ENCODE data around the gene VRK2.
"Not testable (repeated sequence)": the region's sequence is repeated elsewhere in the genome, so short reads cannot be mapped to it uniquely, and the experiment has no call there.

Gene VRK2

DNA sequence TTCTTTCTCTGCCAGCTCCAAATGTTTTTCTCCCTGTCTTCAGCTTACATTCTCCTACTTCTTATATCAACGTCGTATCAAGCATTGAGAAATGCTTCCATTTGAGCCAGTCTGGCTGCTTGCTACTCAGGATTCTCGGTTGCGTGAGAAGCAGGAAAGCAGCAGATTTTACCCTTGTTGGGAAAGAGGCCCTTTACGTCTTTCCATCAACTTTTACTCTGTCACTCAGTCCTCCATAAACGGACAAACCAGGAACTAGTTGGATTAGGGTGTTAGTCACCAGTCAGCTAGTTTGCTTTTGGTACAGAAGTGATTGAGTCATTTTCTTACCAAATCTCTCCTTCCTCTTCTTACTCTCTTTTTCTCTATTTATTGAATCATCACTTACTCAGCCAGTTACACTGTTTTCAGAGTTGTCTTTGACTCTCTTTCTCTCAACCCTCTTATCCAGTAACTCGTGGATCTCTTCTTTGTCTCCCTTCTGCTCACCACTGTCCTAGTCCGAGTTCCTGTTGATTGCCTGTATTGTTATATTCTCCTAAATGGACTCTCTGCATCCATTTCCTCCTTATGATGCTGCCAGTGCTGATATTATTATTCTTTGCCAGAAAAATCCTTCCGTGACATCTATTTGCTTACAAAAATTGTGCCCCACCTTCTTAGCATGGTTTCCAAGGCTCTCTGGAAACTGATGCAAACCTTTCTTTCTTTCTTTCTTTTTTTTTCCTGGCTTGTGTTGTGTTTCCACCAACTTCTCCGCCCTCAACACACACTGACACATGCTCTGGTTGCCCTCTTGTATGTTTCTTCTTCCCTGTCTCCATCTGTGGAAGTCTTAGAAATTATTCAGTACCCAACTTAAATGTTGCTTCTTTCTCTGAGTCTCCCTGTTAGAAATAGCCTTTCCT lies 61.5 kb downstream of the VRK2 start:
- DNase-seq (ENCODE audit: low spot score): peak; percentile 56

DNA sequence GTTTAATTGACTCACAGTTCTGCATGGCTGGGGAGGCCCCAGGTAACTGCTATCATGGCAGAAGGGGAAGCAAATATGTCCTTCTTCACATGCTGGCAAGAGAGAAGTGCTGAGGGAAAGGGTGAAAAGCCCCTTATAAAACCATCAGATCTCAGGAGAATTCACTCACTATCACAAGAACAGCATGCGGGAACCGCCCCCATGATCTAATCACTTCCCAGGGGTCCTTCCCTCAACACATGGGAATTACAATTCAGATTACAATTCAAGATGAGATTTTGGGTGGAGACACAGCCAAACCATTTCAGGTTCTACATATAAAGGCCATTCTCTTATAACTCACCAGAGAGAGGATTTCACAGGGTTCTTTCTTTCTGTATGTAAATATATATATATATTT lies 62.9 kb downstream of the VRK2 start:
- no peak for DNase-seq (ENCODE audit: low spot score)

DNA sequence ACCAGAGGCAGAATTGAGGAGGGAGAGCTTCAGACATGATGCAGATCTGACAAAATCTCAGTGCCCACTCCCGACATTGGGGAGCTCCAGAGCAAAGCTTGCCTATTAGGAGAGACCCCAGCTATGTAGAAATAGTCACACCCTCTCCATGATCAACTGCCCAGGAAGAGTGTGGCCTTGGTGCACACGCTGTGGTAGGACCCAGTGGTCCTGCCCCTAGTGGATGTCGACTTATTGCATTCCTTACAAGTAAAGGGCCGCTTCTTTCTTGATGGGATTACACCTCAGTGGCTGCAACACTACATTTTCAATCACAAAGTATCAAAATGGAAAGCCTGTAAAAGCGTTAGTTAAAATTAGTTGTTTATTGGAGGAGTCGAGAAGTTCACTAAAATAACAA lies 64.2 kb downstream of the VRK2 start:
- DNase-seq (ENCODE audit: low spot score): no peak

DNA sequence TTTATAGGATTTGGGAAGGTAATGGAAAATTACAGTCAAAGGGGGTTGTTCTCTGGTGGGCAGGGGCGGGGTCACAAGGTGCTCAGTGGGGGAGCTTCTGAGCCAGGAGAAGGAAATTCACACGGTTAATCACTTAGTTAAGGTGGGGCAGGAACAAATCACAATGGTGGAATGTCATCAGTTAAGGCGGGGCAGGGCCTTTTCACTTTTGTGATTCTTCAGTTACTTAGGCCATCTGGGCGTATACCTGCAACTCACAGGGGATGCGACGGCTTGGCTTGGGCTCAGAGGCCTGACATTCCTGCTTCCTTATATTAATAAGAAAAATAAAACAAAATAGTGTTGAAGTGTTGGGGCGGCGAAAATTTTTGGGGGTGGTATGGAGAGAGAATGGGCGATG lies 67.0 kb downstream of the VRK2 start:
- not testable (repeated sequence) for DNase-seq (ENCODE audit: low spot score)

DNA sequence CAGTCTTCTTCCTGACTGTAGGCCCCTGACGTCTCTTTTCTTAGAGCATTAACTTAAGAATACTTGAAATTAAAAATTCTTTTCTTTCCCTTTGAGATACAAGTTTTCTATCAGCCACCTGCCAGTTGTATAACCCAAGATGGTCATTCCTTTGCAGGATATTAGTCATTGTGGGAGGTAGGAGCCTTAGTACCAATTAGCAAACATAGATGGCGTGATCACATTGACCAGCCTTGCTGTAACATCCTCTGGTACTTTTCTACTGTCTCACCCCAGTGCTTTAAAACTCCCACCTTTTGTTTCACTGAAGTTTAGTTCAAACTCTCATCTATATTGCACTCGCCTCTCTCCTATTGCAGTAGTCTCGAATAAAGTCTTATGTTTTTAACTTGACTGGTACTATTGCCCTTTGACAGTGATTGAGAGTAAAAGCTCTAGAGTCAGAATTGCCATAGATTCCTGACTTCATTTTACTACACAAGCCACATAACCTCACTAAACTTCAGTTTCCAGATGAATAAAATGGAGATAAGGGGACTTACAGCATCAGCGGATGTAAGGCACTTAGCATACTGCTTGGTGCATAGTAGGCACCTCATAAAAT lies 74.1 kb downstream of the VRK2 start:
- no peak for DNase-seq (ENCODE audit: low spot score)

DNA sequence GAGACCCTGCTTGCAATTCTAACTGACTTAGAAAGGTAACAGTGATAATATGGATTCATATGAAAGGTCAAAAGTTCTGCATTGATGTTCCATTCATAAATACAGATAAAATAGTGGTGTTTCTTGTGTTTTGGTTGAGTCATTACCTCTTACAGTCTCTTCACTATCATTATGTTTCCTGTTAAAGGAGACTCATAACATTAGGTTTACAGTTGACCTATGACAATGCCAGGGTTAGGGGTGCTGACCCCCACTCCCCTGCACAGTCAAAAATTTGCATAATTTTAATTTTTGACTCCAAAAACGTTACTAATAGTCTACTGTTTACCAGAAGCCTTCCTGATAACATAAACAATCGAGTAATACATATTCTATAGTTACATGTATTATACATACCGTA lies 75.4 kb downstream of the VRK2 start:
- DNase-seq (ENCODE audit: low spot score): no peak

DNA sequence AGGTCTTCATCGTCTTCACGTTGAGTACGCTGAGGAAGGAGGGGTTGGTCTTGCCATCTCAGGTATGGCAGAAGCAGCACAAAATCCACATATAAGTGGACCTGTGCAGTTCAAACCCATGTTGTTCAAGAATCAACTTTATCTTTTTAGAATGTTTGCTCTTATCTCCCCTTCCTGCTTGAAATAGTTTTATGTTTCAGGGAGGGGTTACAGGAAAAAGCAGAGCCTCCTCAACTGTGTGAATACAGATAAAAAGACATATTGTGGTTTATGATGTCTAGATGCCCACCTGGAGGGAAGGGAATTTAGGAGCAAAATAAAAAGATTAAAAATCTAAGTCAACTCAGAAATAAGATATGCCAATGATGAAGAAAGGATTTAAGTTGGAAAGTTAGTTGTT lies 75.9 kb downstream of the VRK2 start:
- no peak for DNase-seq (ENCODE audit: low spot score)

DNA sequence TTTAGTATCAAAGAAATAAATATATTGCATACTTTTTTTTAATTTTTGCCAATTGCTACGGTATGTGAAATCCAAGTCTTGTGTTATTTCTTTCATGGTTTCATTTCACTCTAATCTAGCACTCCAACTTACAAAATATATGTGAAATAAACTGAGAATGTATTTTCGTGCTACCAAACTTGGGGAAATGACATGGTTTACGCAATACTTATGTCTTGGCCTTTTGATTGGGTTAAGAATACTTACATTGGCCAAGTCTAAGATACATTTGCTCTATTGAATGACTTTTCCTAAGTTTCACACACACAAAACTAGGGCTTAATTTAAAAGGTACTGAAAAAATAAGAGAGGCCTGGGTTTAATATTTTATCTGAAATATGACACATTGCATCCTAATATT lies 80.5 kb downstream of the VRK2 start:
- no peak for DNase-seq (ENCODE audit: low spot score)

DNA sequence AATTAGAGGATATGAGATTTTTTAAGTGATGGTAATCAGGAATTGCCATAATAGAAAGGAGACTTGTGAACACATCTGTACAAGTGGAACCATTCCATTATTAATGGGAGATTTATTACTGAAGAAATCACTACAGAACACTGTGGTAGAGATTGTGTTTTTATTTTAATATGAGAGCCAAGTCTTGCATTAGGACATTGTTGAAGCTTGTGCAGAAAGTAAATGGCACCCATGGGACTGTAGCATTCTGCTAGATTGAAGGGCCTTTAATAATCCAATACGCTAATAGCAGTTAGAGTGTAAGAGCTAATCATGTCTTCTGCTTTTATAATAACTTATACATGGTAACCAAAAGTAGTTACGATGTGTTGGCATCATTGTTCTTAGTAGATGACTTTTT lies 83.6 kb downstream of the VRK2 start:
- no peak for DNase-seq (ENCODE audit: low spot score)

DNA sequence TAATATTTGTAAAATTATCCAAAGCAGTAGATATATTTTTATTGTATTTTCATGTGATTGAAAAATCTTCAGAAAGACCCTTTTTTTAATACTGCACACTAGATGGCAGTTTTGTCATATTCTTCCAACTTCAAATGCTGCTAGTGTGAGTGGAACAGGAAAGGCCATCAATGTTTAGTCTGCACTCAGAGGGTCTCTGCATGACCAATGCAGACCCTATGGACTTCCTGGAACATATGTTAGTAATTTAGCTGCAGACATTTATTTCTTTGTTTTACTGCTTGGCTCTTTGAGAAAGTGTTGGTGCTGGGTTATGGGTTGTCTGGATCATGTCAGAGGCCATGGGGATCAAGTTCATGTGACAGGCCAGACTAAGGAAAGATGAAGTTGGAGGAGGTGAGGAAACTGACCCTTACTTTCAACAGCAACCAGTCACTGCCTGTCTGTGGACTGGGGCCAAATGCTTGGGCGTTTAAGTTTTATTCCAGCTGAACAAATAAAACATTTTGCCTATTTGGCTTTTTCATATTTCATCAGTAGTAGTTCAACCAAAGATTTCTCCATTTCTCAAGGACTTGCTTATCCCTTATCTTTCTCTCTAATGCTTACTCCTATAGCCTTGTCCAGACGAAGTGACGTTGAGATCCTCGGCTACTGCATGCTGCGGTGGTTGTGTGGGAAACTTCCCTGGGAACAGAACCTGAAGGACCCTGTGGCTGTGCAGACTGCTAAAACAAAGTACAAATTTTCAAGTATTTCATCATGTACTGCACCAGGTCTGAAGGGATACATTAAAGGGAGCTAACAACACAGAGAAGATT lies 84.8 kb downstream of the VRK2 start:
- DNase-seq (ENCODE audit: low spot score): peak; percentile 82

DNA sequence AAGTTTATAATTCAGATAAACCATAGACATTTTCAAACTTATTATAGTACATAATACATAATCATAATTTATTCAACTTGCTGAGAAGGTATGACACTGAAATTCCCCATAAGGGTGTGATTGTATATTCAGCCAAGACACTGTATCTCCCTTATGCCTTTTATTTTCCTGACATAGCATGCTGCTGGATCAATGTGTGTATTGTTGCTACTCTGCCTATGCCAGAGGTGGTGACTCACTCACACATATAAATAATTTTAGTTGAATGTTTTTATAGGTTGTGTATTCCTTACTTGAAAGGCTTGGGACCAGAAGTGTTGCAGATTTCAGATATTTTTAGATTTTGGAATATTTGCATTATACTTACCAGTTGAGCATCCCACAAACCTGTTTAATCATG lies 86.8 kb downstream of the VRK2 start:
- peak; percentile 48 for DNase-seq (ENCODE audit: low spot score)

DNA sequence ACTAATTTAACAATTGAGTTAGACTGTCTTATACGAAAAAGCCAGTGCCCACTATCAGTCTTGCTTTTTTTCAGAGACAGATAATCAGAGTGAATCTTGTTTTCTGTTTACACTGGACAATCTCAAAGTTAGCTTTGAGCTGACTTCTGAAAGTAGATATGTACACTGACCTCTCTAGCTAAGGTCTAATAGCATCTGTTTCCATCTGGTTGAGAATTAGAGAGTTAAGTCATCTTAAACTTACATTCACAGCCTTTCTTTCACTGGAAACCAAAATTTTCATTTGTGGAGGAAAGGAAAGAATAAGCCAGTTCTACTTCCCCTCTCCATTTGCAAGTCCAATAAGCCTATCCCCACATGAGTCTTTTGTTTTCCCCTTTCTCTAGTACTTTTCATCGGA lies 89.3 kb downstream of the VRK2 start:
- DNase-seq (ENCODE audit: low spot score): peak; percentile 27

DNA sequence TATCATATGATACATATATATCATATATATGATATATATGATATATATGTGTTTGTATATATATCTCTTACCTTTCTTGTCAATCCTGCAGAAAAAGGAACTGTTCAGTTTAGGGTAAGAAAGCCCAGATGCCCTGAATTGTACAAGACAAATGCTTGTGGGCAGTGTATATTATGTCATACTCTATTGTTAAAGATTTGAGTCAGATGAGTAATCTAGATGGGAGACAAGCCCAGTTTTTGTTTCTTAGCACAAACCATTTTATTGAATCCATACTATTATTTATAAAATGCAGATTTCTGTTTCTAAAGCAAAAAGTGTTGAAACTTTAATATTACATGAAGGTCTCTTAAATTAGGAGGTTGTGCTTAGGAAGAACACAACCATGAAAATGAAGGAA lies 90.6 kb downstream of the VRK2 start:
- peak; percentile 43 for DNase-seq (ENCODE audit: low spot score)

DNA sequence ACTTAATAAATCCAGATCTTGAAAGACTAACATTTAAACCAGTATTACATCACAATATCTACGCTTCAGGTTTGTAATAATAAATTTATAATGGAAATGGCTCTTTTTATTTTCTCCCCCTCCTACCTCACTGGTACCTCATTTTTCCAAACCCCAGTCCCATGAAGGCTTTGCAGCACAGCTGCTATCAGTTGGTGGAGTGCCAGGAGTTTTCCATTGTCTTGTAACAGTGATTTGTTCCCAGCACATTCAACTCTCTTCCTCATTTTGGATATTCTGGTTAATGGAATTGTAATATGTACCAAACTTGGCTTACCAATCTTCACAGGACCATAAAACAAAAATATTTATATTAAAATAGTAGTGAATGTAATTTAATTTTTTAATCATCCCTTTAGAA lies 91.2 kb downstream of the VRK2 start:
- peak; percentile 76 for DNase-seq (ENCODE audit: low spot score)

DNA sequence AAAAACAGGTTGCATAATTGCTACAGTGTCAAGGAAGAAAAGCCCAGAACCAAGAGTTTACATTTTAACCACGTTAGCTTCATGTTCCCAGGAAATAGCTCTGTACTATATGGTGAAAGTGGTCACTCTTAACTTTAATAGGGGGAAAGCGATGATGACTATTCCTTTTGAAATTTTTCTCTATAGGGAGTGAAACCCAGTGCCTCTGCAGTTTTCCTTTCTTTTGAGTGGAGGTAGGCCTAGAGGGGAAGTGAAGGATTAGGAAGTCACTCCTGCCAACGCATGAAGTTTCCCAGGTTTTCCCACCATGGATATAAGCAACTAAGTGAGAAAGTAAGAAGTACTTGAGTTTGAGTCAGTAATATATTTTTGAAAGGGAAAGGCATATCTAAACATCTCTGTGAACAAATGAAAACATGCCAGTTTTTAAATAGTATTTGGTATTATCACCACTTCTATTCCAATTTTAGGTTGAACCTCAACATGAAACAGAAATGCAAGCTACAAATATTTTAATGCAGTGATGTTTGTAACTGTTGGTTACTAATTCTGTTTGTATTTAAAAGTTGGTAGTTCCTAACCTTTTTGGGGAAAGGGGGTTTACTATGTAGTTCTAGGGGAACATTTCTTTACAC lies 91.9 kb downstream of the VRK2 start:
- DNase-seq (ENCODE audit: low spot score): no peak

DNA sequence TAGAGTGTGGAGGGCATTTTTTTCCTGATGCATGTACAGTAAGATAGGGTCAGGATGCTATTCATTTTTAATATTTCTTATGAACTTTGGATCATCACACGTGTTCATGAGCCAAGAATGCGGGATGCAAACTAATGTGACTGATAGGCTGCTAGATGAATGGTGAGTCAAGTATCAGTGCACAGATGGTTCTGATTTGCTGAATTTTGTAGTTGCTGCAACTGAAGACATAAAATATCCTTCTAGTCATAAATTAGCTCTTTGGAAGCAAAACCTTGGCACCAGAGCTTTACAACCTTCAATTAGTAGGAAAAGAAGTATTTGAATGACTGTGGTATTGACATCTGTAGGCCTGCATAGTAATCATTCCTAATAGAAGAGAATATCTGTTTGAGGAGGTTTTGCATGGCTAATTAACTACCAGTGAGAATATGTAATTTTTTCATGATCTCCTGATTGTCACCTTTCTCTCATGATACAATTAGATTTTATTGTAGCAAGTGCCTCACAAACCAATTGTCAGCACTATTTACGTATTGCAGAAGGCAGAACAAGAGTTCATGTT lies 94.0 kb downstream of the VRK2 start:
- no peak for DNase-seq (ENCODE audit: low spot score)

DNA sequence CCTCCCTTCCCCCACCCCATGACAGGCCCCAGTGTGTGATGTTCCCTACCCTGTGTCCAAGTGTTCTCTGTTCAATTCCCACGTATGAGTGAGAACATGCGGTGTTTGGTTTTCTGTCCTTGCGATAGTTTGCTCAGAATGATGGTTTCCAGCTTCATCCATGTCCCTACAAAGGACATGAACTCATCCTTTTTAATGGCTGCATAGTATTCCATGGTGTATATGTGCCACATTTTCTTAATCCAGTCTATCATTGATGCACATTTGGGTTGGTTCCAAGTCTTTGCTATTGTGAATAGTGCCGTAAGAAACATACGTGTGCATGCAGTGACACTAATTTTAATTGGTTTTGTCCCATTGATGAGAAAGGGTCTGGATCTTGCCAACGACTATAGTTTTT lies 99.2 kb downstream of the VRK2 start:
- DNase-seq (ENCODE audit: low spot score): not testable (repeated sequence)

DNA sequence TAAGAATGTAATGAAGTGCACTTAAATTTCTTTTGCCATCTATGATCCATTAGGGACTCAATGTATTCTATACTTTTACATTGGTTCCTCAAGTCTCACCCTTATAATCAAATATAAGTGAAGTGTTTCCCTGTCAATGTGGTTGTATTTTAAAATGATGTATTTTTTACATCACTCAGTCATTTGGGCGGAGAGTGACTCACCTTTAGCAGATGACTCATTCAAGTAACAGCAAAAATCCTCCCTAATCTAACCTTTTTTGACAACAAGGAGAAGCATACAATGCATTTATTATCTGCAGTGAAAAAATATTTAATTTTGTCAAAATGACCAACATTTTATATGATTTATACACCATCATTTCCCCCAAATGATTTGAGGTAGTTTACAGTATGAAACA lies 100.1 kb downstream of the VRK2 start:
- no peak for DNase-seq (ENCODE audit: low spot score)

DNA sequence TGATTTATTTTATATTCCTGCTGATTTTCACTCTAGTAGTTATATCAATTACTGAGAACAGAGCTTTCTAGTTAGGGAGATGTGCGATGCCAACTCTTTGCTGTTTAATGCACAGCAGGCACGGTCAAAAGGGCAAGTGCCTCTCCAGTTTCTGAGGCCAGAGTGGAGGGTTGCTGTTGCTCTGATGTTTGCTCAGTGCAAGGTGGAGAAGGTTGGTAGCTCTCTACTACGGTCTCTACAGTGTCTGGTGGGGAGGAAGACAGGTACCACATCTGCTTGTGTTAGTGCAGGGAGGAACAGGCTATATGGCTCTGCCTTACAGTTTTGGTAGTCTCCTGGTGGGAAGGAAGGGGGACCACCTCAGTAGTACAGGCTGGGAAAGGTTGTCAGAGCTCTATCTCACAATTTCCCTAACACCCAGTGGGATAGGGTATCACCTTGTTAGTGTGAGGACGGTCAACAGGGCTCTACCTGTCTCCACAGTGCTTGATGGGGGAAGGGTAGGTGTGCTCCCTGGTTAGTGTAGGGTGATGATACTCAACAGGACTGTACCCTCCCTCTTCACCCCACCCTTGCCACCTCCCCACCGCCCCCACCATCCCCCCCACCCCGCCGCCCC lies 108.7 kb downstream of the VRK2 start:
- DNase-seq (ENCODE audit: low spot score): no peak

DNA sequence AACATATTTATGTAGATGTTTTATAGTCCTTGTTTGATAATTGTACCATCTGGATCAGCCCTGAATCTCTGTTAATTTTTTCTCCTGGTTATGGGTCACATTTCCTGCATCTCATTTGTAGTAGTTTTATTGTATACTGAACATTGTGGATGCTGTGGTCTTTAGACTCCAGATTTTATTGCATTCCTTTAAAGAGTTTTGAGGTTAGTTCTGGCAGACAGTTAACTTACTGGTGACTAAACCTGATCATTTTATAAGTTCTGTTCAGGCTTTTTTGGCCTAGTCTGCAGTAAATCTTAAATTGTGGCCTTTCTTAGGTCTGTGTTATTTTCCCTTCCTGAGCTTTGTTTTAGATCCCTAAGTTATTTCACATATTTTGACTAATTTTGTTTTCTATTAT lies 110.2 kb downstream of the VRK2 start:
- no peak for DNase-seq (ENCODE audit: low spot score)

DNA sequence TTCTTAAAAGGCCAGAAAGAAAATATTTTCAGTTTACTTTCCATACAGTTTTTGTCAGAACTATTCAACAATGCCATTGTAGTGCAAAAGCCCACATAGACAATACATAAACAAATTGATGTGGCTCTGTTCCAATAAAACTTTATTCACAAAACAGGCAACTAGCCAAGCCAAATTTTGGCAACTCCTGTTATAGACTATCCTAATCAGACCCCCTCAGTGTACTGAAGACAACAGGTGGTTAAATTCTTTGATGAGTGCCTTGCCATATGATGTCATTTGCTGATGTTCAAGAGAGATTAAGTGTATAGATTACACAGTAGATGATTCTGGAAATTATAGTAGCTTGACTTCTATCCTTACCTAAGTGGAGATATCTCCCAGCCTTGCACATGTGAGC lies 111.1 kb downstream of the VRK2 start:
- no peak for DNase-seq (ENCODE audit: low spot score)

DNA sequence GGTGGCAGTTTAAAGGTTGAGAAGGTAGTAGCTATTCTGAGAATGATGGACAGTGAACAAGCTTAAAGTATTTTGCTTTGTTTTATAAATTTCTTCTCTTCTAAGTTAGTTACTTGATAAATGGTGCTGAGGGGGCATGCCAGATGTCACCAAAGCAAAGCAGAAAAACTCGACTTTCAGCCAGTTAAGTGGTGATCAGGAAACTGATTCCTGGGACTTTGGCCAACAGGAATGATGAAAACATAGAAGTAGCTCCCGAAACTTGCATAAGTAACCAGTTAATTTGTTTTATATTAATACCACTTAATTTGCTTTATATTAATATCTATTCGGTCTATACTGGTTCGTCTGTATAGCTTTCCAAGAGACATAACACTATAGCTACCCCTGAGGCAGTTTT lies 111.9 kb downstream of the VRK2 start:
- DNase-seq (ENCODE audit: low spot score): no peak

All from pons (tissue), 1 donor.